Loucy (cell line): ENCODE results near the gene GFM1.

Experiments
- H2AFZ ChIP-seq: fragments of 200-600 bp; sonication (generic); 2 replicates; pipeline ENCODE4 v1.6.0; 2016; ENCODE audit warnings: antibody characterized with exemption, mild to moderate bottlenecking, low read length, moderate library complexity
- H3F3A ChIP-seq: fragments of 200-600 bp; 2 replicates; pipeline ENCODE4 v1.6.0; 2016; ENCODE audit warnings: antibody characterized with exemption, low read depth, mild to moderate bottlenecking
- H3K27me3 ChIP-seq: fragments of 200-600 bp; sonication (generic); 2 replicates; pipeline ENCODE4 v1.6.1; 2014; ENCODE audit warnings: low read length, mild to moderate bottlenecking; ENCODE audit not compliant: insufficient read depth, poor library complexity, severe bottlenecking
- H3K36me3 ChIP-seq: fragments of 200-600 bp; sonication (generic); 2 replicates; pipeline ENCODE4 v1.6.1; 2016; ENCODE audit warnings: low read length; ENCODE audit not compliant: insufficient read depth
- H3K4me1 ChIP-seq: fragments of 200-600 bp; sonication (generic); 2 replicates; pipeline ENCODE4 v1.5.1; 2014; ENCODE audit warnings: low read length, mild to moderate bottlenecking; ENCODE audit not compliant: insufficient read depth, poor library complexity, severe bottlenecking
- H3K4me2 ChIP-seq: fragments of 200-600 bp; sonication (generic); 2 replicates; pipeline ENCODE4 v1.6.0; 2014; ENCODE audit warnings: antibody characterized with exemption, low read length, low read depth, mild to moderate bottlenecking; ENCODE audit not compliant: poor library complexity, severe bottlenecking
- H3K4me3 ChIP-seq: fragments of 200-600 bp; sonication (generic); 2 replicates; pipeline ENCODE4 v1.5.1; 2014; ENCODE audit warnings: low read length, mild to moderate bottlenecking, mixed read lengths; ENCODE audit not compliant: poor library complexity, severe bottlenecking
- H3K79me2 ChIP-seq: fragments of 200-600 bp; sonication (generic); 2 replicates; pipeline ENCODE4 v1.6.1; 2014; ENCODE audit warnings: low read length; ENCODE audit not compliant: insufficient read depth
- H3K9ac ChIP-seq: fragments of 200-600 bp; sonication (generic); 2 replicates; pipeline ENCODE4 v1.6.0; 2014; ENCODE audit warnings: mild to moderate bottlenecking, low read depth, low read length, moderate library complexity; ENCODE audit not compliant: poor library complexity, severe bottlenecking
- H3K9me2 ChIP-seq: fragments of 200-600 bp; sonication (generic); replicated peaks from 2 replicates; pipeline ENCODE4 v1.6.1; 2016; ENCODE audit warnings: low read depth, low read length, mixed read lengths
- H3K9me3 ChIP-seq: fragments of 200-600 bp; sonication (generic); 2 replicates; pipeline ENCODE4 v1.6.1; 2014; ENCODE audit warnings: mild to moderate bottlenecking, antibody characterized with exemption, low read length, low read depth; ENCODE audit not compliant: insufficient read depth
- H4K20me1 ChIP-seq: fragments of 200-600 bp; sonication (generic); 2 replicates; pipeline ENCODE4 v1.6.0; 2014; ENCODE audit warnings: antibody characterized with exemption, low read length, mild to moderate bottlenecking; ENCODE audit not compliant: insufficient read depth, poor library complexity, severe bottlenecking
- CTCF ChIP-seq: fragments of 200-600 bp; sonication (generic); conservative IDR thresholded peaks from 2 replicates; pipeline ENCODE4 v1.5.1; 2014; ENCODE audit warnings: mild to moderate bottlenecking, antibody characterized with exemption, low read length
- EZH2phosphoT487 ChIP-seq: fragments of 200-600 bp; IDR thresholded peaks from 2 replicates; pipeline ENCODE4 v1.6.1; 2018; ENCODE audit warnings: antibody characterized with exemption, mild to moderate bottlenecking, moderate library complexity, borderline replicate concordance

The GFM1 gene

GRCh38 chr3:158701420-158702065 is 57.2 kb downstream of the GFM1 start:
- Histone ChIP-seq H3K36me3 (0 out of 2 replicates have a peak, but pooled peaks cover 3% of the 10 kb centered on the region), H3K4me3 (no peak overlapping the region), H3K9me3 (no peaks in the 10 kb centered on the region), H3K9ac (no peak overlapping the region), H3K79me2 (no peaks in the 10 kb centered on the region), H3K9me2 (no peaks in the 10 kb centered on the region), H3K4me2 (no peak overlapping the region), H3K4me1 (no peaks in the 10 kb centered on the region), H4K20me1 (no peaks in the 10 kb centered on the region), H3K27me3 (no peaks in the 10 kb centered on the region), H3F3A (no peaks in the 10 kb centered on the region), H2AFZ (no peak overlapping the region)
- TF ChIP-seq CTCF: no peak
- TF ChIP-seq EZH2phosphoT487: no peak

GRCh38 chr3:158702815-158703481 is 58.6 kb downstream of the GFM1 start:
- Histone ChIP-seq H3K36me3 (peaks cover 5% of the 10 kb centered on the region; the same call in 1 of the 2 replicates), H3K79me2 (no peaks in the 10 kb centered on the region), H3K9me3 (no peaks in the 10 kb centered on the region), H3F3A (no peaks in the 10 kb centered on the region), H4K20me1 (no peaks in the 10 kb centered on the region), H3K4me1 (no peaks in the 10 kb centered on the region), H3K4me2 (no peak overlapping the region), H3K4me3 (no peak overlapping the region), H3K9me2 (no peaks in the 10 kb centered on the region), H3K27me3 (no peaks in the 10 kb centered on the region), H2AFZ (no peak overlapping the region), H3K9ac (no peak overlapping the region)
- TF ChIP-seq CTCF (no peak), EZH2phosphoT487 (no peak)

- no peaks in the 10 kb centered on the region for H3K79me2 ChIP-seq
- no peaks in the 10 kb centered on the region for H3K27me3 ChIP-seq
- no peak for TF ChIP-seq EZH2phosphoT487
- no peak for TF ChIP-seq CTCF
- no peaks in the 10 kb centered on the region for H3K9me2 ChIP-seq
- peaks cover 8% of the 10 kb centered on the region; the same call in 1 of the 2 replicates for H3K36me3 ChIP-seq
- H2AFZ ChIP-seq: no peak overlapping the region
- no peaks in the 10 kb centered on the region for H3F3A ChIP-seq
- H3K4me2 ChIP-seq: no peak overlapping the region
- H4K20me1 ChIP-seq: no peaks in the 10 kb centered on the region
- H3K4me1 ChIP-seq: no peaks in the 10 kb centered on the region
- no peaks in the 10 kb centered on the region for H3K9me3 ChIP-seq
- H3K4me3 ChIP-seq: no peak overlapping the region
- H3K9ac ChIP-seq: no peak overlapping the region
These were observed 59.2 kb downstream of the GFM1 start for GRCh38 chr3:158703566-158703965.
